ENCODE results near the gene DCAF17. TPM values are rescaled to one million over a fixed set of nuclear protein-coding genes. Genes with fewer than 3 reads are reported as not detected.

The DCAF17 gene
- total RNA-seq, 1 donor from 2014 or later, result 25.2 TPM

DNA sequence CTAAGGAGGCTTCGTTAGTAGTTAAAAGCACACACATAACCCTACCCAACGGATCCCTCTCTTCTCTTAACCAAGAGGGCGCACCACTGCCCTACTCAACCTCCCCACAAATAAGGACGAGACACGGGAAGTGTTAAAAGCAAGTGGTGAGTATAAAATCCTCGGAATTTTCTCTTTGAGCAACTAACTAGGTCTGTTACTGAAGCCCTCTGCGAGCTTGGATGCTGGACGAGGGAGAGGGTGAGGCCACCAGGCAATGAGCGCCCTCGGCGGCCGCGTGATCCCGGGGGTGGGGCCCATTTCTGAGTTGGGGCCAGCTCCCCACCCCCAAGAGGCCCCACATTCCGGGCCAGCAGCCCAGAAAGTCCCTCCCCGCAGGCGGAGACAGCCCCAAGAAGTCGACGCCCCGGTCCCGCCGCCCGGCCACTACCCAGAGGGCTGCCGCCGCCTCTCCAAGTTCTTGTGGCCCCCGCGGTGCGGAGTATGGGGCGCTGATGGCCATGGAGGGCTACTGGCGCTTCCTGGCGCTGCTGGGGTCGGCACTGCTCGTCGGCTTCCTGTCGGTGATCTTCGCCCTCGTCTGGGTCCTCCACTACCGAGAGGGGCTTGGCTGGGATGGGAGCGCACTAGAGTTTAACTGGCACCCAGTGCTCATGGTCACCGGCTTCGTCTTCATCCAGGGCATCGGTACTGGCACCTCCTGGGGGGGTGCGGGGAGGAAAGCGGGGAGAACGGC lies 88.2 kb downstream of the DCAF17 start, which contains the start of gene CYBRD1:
Gene CYBRD1, plus strand, starts transcription at position 423 of the 736 bp plus-strand sequence. Its CDS starts 72 bp downstream, at position 495.
- H3K27me3 Mint-ChIP-seq (ENCODE audit: low read depth, unreplicated experiment), result peaks cover 8% of the 10 kb centered on the region
- H3K79me2 ChIP-seq (ENCODE audit: insufficient read depth, low read length), result peaks cover 25% of the 10 kb centered on the region
- no peak for FAIRE-seq

DNA sequence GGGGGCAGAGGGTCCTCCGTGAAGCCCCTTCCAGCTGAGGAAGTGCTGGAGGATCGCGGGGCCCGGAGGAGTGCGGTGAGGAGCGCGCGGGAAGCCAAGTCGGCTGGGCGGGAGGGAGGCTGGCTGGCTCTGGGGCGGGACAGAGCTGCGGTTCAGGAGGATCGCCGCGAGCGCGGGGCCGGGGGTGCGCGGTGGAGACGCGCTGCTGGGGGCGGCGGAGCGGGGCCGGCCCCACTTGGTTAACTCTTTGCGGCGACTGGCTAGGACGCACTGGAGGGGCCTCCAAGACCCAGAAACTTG lies 88.7 kb downstream of the DCAF17 start:
- Mint-ChIP-seq H3K36me3 (ENCODE audit: low read depth, unreplicated experiment) (no peaks in the 10 kb centered on the region), H3K4me1 (ENCODE audit: low read depth, unreplicated experiment) (peaks cover 3% of the 10 kb centered on the region), H3K9me3 (ENCODE audit: unreplicated experiment) (no peaks in the 10 kb centered on the region), H3K27me3 (ENCODE audit: low read depth, unreplicated experiment) (peaks cover 8% of the 10 kb centered on the region), H3K27ac (ENCODE audit: unreplicated experiment) (no peak overlapping the region), H3K4me3 (ENCODE audit: unreplicated experiment) (peak overlapping the region; percentile 92)
- DNase-seq (ENCODE audit: low read depth) (peak; percentile 32), FAIRE-seq (no peak)
- Histone ChIP-seq H3K4me1 (ENCODE audit: insufficient read depth, low read length) (peaks cover 15% of the 10 kb centered on the region), H3K9ac (ENCODE audit: low read length) (peak overlapping the region; percentile 90), H3K36me3 (ENCODE audit: insufficient read depth, low read length) (no peaks in the 10 kb centered on the region), H3K4me2 (ENCODE audit: low read length) (peak overlapping the region; percentile 93), H3K27ac (ENCODE audit: low read depth, low read length) (peak overlapping the region; percentile 73), H3K9me3 (ENCODE audit: insufficient read depth, low read depth, low read length) (no peaks in the 10 kb centered on the region), H2AFZ (ENCODE audit: low read depth, low read length) (peak overlapping the region; percentile 95), H4K20me1 (ENCODE audit: insufficient read depth, low read length) (peaks cover 8% of the 10 kb centered on the region), H3K27me3 (ENCODE audit: insufficient read depth, low read length) (peaks cover 3% of the 10 kb centered on the region), H3K79me2 (ENCODE audit: insufficient read depth, low read length) (peaks cover 30% of the 10 kb centered on the region), H3K4me3 (ENCODE audit: insufficient read depth, low read depth, low read length) (peak overlapping the region; percentile 93)
- no peak for TF ChIP-seq EZH2 (IDR thresholded peaks at IDR 0.05; ENCODE audit: insufficient read depth, low read length)
- TF ChIP-seq, protein P1, sequence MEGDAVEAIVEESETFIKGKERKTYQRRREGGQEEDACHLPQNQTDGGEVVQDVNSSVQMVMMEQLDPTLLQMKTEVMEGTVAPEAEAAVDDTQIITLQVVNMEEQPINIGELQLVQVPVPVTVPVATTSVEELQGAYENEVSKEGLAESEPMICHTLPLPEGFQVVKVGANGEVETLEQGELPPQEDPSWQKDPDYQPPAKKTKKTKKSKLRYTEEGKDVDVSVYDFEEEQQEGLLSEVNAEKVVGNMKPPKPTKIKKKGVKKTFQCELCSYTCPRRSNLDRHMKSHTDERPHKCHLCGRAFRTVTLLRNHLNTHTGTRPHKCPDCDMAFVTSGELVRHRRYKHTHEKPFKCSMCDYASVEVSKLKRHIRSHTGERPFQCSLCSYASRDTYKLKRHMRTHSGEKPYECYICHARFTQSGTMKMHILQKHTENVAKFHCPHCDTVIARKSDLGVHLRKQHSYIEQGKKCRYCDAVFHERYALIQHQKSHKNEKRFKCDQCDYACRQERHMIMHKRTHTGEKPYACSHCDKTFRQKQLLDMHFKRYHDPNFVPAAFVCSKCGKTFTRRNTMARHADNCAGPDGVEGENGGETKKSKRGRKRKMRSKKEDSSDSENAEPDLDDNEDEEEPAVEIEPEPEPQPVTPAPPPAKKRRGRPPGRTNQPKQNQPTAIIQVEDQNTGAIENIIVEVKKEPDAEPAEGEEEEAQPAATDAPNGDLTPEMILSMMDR (IDR thresholded peaks at IDR 0.05; ENCODE audit: insufficient read depth, low read depth, low read length), result no peak

More for the DNA sequence above, 88.2 kb downstream of the DCAF17 start, which contains the start of gene CYBRD1:
- Mint-ChIP-seq H3K36me3 (ENCODE audit: low read depth, unreplicated experiment) (no peaks in the 10 kb centered on the region), H3K27ac (ENCODE audit: unreplicated experiment) (peak within 1 kb of the TSS; percentile 80), H3K4me1 (ENCODE audit: low read depth, unreplicated experiment) (peaks cover 3% of the 10 kb centered on the region), H3K9me3 (ENCODE audit: unreplicated experiment) (no peaks in the 10 kb centered on the region), H3K4me3 (ENCODE audit: unreplicated experiment) (peak within 1 kb of the TSS; percentile 92)
- Histone ChIP-seq H3K36me3 (ENCODE audit: insufficient read depth, low read length) (no peaks in the 10 kb centered on the region), H3K27ac (ENCODE audit: low read depth, low read length) (peak within 1 kb of the TSS; percentile 73), H2AFZ (ENCODE audit: low read depth, low read length) (peak within 1 kb of the TSS; percentile 95), H3K9ac (ENCODE audit: low read length) (peak within 1 kb of the TSS; percentile 90), H3K4me1 (ENCODE audit: insufficient read depth, low read length) (peaks cover 15% of the 10 kb centered on the region), H4K20me1 (ENCODE audit: insufficient read depth, low read length) (peaks cover 5% of the 10 kb centered on the region), H3K4me3 (ENCODE audit: insufficient read depth, low read depth, low read length) (peak within 1 kb of the TSS; percentile 93), H3K4me2 (ENCODE audit: low read length) (peak within 1 kb of the TSS; percentile 93), H3K9me3 (ENCODE audit: insufficient read depth, low read depth, low read length) (no peaks in the 10 kb centered on the region), H3K27me3 (ENCODE audit: insufficient read depth, low read length) (peaks cover 3% of the 10 kb centered on the region)
- TF ChIP-seq EZH2 (IDR thresholded peaks at IDR 0.05; ENCODE audit: insufficient read depth, low read length), result no peak
- TF ChIP-seq, protein P1 (IDR thresholded peaks at IDR 0.05; ENCODE audit: insufficient read depth, low read depth, low read length), result no peak
- peak; percentile 71 for DNase-seq (ENCODE audit: low read depth)
